Spinal cord (tissue), 10 donors: ENCODE results near the gene UBASH3A. TPM values are rescaled to one million over a fixed set of nuclear protein-coding genes. Genes with fewer than 3 reads are reported as not detected.
A peak's percentile ranks its signal among the peaks of the same experiment; 100 is the strongest.

Source experiments
- DNase-seq, 6 donors: peaks; one replicate each; pipeline versions ENCODE4 v3.0.0 to v3.0.0-alpha.2; 2013 to 2015; ENCODE audit warnings: low spot score in 6 of 6, low read depth in 4 of 6
- H3K27ac ChIP-seq: one replicate; pipeline ENCODE4 v1.5.1; 2013; ENCODE audit warnings: low read depth, low read length, control low read depth
- H3K27me3 ChIP-seq: one replicate; pipeline ENCODE4 v1.6.1; 2013; ENCODE audit warnings: low read length; ENCODE audit not compliant: control insufficient read depth, insufficient read depth
- H3K36me3 ChIP-seq: one replicate; pipeline ENCODE4 v1.6.1; 2013; ENCODE audit warnings: low read length; ENCODE audit not compliant: control insufficient read depth, insufficient read depth
- H3K4me1 ChIP-seq: one replicate; pipeline ENCODE4 v1.6.1; 2013; ENCODE audit warnings: low read length; ENCODE audit not compliant: control insufficient read depth, insufficient read depth
- H3K4me3 ChIP-seq: one replicate; pipeline ENCODE4 v1.5.1; 2013; ENCODE audit warnings: low read depth, low read length, control low read depth
- H3K9me3 ChIP-seq: one replicate; pipeline ENCODE4 v1.6.1; 2013; ENCODE audit warnings: low read length; ENCODE audit not compliant: control insufficient read depth, insufficient read depth
- WGBS: methylation state at CpG from one replicate; pipeline ENCODE4 v1.1.5; 2013; ENCODE audit warnings: missing lambda C conversion rate; ENCODE audit not compliant: insufficient coverage; 5-methylcytosine and 5-hydroxymethylcytosine counted together
- long read RNA-seq, 4 donors: transcript quantifications; one replicate each; lab custom pipeline, GENCODE V29; 2026
- polyA plus RNA-seq, 2 donors: library from polyadenylated mRNA; unstranded; fragments of 120-200 nt; gene quantifications; one replicate each; pipeline ENCODE4 v1.2.1, GENCODE V29; 2013; ENCODE audit not compliant: insufficient read length in 2 of 2
- total RNA-seq, 2 donors: library from RNA; depleted of rRNA in 1 of 2; stranded (reverse); fragments of 120-200 nt in 1 of 2; fragments of >200 nt in 1 of 2; gene quantifications; one replicate each; pipeline versions ENCODE4 v1.2.3 to v1.2.4, GENCODE V29; 2013 to 2014
- donor health status: healthy.

The UBASH3A gene
- total RNA-seq (under 1 TPM in 1 of 2 donors, not detected in 1; 0.06 TPM), polyA plus RNA-seq (not detected)
- long read RNA-seq, donor 1: 0 reads
- long read RNA-seq, donor 2: 0 reads
- long read RNA-seq, donor 3: 0 reads
- long read RNA-seq, donor 4: 0 reads

GRCh38 chr21:42403611-42404231 lies at the start of gene UBASH3A:
Gene UBASH3A, plus strand, starts transcription at chr21:42403902. Its CDS starts 44 bp downstream, at chr21:42403946.
- 85% methylated on average over 21 of the region's 21 CpGs for WGBS
- Histone ChIP-seq H3K27me3 (no peaks in the 10 kb centered on the region), H3K36me3 (no peaks in the 10 kb centered on the region), H3K27ac (no peak within 1 kb of the TSS), H3K4me1 (peaks cover 4% of the 10 kb centered on the region), H3K4me3 (no peak within 1 kb of the TSS), H3K9me3 (no peaks in the 10 kb centered on the region)
- DNase-seq: no peak

- Histone ChIP-seq H3K9me3 (no peaks in the 10 kb centered on the region), H3K27ac (no peak overlapping the region), H3K27me3 (no peaks in the 10 kb centered on the region), H3K4me3 (no peak overlapping the region), H3K4me1 (peaks cover 3% of the 10 kb centered on the region), H3K36me3 (no peaks in the 10 kb centered on the region)
- WGBS: 100% methylated on average over 1 of the region's 2 CpGs
- DNase-seq: no peak
Measured at GRCh38 chr21:42356046-42356445, 47.7 kb upstream of the UBASH3A start.

GRCh38 chr21:42356650-42357049 lies 47.1 kb upstream of the UBASH3A start:
- no peak overlapping the region for H3K27ac ChIP-seq
- no peak for DNase-seq
- no peak overlapping the region for H3K4me3 ChIP-seq
- no peaks in the 10 kb centered on the region for H3K4me1 ChIP-seq
- 89% methylated on average over 6 of the region's 6 CpGs for WGBS
- H3K9me3 ChIP-seq: no peaks in the 10 kb centered on the region
- H3K36me3 ChIP-seq: no peaks in the 10 kb centered on the region
- no peaks in the 10 kb centered on the region for H3K27me3 ChIP-seq

GRCh38 chr21:42357307-42357706 lies 46.4 kb upstream of the UBASH3A start:
- Histone ChIP-seq H3K9me3 (no peaks in the 10 kb centered on the region), H3K4me3 (no peak overlapping the region), H3K36me3 (no peaks in the 10 kb centered on the region), H3K27ac (no peak overlapping the region), H3K4me1 (no peaks in the 10 kb centered on the region), H3K27me3 (no peaks in the 10 kb centered on the region)
- DNase-seq: no peak
- WGBS: no CpG with 5 or more reads among the region's 3 CpGs

- no peak for DNase-seq
- Histone ChIP-seq H3K36me3 (no peaks in the 10 kb centered on the region), H3K4me3 (no peak overlapping the region), H3K9me3 (no peaks in the 10 kb centered on the region), H3K27ac (no peak overlapping the region), H3K4me1 (no peaks in the 10 kb centered on the region), H3K27me3 (no peaks in the 10 kb centered on the region)
- WGBS: 92% methylated on average over 9 of the region's 12 CpGs
Measured at GRCh38 chr21:42358261-42358660, 45.4 kb upstream of the UBASH3A start.

GRCh38 chr21:42358937-42359336 lies 44.8 kb upstream of the UBASH3A start:
- Histone ChIP-seq H3K9me3 (no peaks in the 10 kb centered on the region), H3K36me3 (no peaks in the 10 kb centered on the region), H3K27me3 (no peaks in the 10 kb centered on the region), H3K4me1 (no peaks in the 10 kb centered on the region), H3K27ac (no peak overlapping the region), H3K4me3 (no peak overlapping the region)
- no peak for DNase-seq
- 88% methylated on average over 12 of the region's 13 CpGs for WGBS

- Histone ChIP-seq H3K36me3 (no peaks in the 10 kb centered on the region), H3K27ac (no peak overlapping the region), H3K9me3 (no peaks in the 10 kb centered on the region), H3K4me3 (no peak overlapping the region), H3K4me1 (no peaks in the 10 kb centered on the region), H3K27me3 (no peaks in the 10 kb centered on the region)
- no peak for DNase-seq
- whole genome bisulfite sequencing: 40% methylated on average over 1 of the region's 2 CpGs
Measured at GRCh38 chr21:42360317-42360716, 43.4 kb upstream of the UBASH3A start.

GRCh38 chr21:42361286-42361685 lies 42.4 kb upstream of the UBASH3A start:
- H3K9me3 ChIP-seq: no peaks in the 10 kb centered on the region
- H3K27me3 ChIP-seq: no peaks in the 10 kb centered on the region
- H3K4me3 ChIP-seq: no peak overlapping the region
- DNase-seq: peak in 1 of 6 donors; percentile 6
- WGBS: 80% methylated on average over 1 of the region's 7 CpGs
- H3K4me1 ChIP-seq: no peaks in the 10 kb centered on the region
- H3K36me3 ChIP-seq: no peaks in the 10 kb centered on the region
- no peak overlapping the region for H3K27ac ChIP-seq

GRCh38 chr21:42362198-42362597 lies 41.5 kb upstream of the UBASH3A start:
- DNase-seq: no peak
- Histone ChIP-seq H3K27me3 (no peaks in the 10 kb centered on the region), H3K4me3 (no peak overlapping the region), H3K36me3 (no peaks in the 10 kb centered on the region), H3K4me1 (no peaks in the 10 kb centered on the region), H3K27ac (no peak overlapping the region), H3K9me3 (no peaks in the 10 kb centered on the region)
- WGBS: 72% methylated on average over 2 of the region's 12 CpGs

- no peak overlapping the region for H3K4me3 ChIP-seq
- no peaks in the 10 kb centered on the region for H3K4me1 ChIP-seq
- no peaks in the 10 kb centered on the region for H3K27me3 ChIP-seq
- H3K36me3 ChIP-seq: no peaks in the 10 kb centered on the region
- no peaks in the 10 kb centered on the region for H3K9me3 ChIP-seq
- DNase-seq: no peak
- WGBS: no CpG with 5 or more reads among the region's 9 CpGs
- no peak overlapping the region for H3K27ac ChIP-seq
Measured at GRCh38 chr21:42362700-42363099, 41.0 kb upstream of the UBASH3A start.
